Measurements from ENCODE around the gene PIGB.

Gene PIGB

DNA sequence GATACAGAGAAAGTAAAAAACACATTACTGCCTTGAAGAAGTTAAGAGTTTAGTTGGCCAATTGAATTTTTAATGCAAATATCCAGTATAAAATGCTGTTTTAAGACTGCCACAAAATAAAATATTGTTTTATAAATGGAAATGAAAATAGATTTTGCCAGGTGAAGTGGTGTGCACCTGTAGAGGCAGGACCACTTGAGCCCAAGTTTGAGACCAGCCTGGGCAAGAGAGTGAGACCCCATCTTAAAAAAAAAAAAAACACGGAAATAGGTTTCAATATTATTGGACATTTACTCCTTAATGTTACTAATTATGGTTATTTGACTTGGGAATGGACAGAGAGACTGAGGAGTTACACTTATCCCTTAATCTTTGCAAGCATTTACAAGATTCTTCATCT, 1.9 kb downstream of the PIGB start:
- no peak for TF ChIP-seq ZNF565 (CRISPR knock-in tag; conservative IDR thresholded peaks at IDR 0.05; ENCODE audit: low read depth)
- no peak for TF ChIP-seq ISL1 (CRISPR knock-in tag; IDR thresholded peaks at IDR 0.05)
- no peak for TF ChIP-seq TCF4 (CRISPR knock-in tag; IDR thresholded peaks at IDR 0.05; ENCODE audit: borderline replicate concordance)
- no peak for TF ChIP-seq ARNTL (CRISPR knock-in tag; IDR thresholded peaks at IDR 0.05; ENCODE audit: borderline replicate concordance, low read depth)
- TF ChIP-seq SNAI2 (CRISPR knock-in tag; IDR thresholded peaks at IDR 0.05) = no peak
- TF ChIP-seq ZFP30 (CRISPR knock-in tag; IDR thresholded peaks at IDR 0.05) = no peak
- no peak for TF ChIP-seq OSR1 (CRISPR knock-in tag; IDR thresholded peaks at IDR 0.05)
- TF ChIP-seq ESRRG (CRISPR knock-in tag; IDR thresholded peaks at IDR 0.05) = no peak
- TF ChIP-seq, protein P1, sequence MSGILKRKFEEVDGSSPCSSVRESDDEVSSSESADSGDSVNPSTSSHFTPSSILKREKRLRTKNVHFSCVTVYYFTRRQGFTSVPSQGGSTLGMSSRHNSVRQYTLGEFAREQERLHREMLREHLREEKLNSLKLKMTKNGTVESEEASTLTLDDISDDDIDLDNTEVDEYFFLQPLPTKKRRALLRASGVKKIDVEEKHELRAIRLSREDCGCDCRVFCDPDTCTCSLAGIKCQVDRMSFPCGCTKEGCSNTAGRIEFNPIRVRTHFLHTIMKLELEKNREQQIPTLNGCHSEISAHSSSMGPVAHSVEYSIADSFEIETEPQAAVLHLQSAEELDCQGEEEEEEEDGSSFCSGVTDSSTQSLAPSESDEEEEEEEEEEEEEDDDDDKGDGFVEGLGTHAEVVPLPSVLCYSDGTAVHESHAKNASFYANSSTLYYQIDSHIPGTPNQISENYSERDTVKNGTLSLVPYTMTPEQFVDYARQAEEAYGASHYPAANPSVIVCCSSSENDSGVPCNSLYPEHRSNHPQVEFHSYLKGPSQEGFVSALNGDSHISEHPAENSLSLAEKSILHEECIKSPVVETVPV (CRISPR knock-in tag; IDR thresholded peaks at IDR 0.05) = no peak
- no peak for TF ChIP-seq ZNF70 (CRISPR knock-in tag; IDR thresholded peaks at IDR 0.05)
- no peak for TF ChIP-seq GLIS3 (CRISPR knock-in tag; IDR thresholded peaks at IDR 0.05)
- TF ChIP-seq, protein P2, sequence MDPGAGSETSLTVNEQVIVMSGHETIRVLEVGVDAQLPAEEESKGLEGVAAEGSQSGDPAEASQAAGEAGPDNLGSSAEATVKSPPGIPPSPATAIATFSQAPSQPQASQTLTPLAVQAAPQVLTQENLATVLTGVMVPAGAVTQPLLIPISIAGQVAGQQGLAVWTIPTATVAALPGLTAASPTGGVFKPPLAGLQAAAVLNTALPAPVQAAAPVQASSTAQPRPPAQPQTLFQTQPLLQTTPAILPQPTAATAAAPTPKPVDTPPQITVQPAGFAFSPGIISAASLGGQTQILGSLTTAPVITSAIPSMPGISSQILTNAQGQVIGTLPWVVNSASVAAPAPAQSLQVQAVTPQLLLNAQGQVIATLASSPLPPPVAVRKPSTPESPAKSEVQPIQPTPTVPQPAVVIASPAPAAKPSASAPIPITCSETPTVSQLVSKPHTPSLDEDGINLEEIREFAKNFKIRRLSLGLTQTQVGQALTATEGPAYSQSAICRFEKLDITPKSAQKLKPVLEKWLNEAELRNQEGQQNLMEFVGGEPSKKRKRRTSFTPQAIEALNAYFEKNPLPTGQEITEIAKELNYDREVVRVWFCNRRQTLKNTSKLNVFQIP (CRISPR knock-in tag; IDR thresholded peaks at IDR 0.05; ENCODE audit: borderline replicate concordance, low read depth) = no peak
- no peak for TF ChIP-seq ZC3H10 (CRISPR knock-in tag; IDR thresholded peaks at IDR 0.05)
- no peak for TF ChIP-seq PPARA (CRISPR knock-in tag; IDR thresholded peaks at IDR 0.05; ENCODE audit: borderline replicate concordance)
- TF ChIP-seq, protein P3, sequence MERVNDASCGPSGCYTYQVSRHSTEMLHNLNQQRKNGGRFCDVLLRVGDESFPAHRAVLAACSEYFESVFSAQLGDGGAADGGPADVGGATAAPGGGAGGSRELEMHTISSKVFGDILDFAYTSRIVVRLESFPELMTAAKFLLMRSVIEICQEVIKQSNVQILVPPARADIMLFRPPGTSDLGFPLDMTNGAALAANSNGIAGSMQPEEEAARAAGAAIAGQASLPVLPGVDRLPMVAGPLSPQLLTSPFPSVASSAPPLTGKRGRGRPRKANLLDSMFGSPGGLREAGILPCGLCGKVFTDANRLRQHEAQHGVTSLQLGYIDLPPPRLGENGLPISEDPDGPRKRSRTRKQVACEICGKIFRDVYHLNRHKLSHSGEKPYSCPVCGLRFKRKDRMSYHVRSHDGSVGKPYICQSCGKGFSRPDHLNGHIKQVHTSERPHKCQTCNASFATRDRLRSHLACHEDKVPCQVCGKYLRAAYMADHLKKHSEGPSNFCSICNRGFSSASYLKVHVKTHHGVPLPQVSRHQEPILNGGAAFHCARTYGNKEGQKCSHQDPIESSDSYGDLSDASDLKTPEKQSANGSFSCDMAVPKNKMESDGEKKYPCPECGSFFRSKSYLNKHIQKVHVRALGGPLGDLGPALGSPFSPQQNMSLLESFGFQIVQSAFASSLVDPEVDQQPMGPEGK (CRISPR knock-in tag; IDR thresholded peaks at IDR 0.05; ENCODE audit: borderline replicate concordance) = no peak
- TF ChIP-seq ZFP3 (CRISPR knock-in tag; IDR thresholded peaks at IDR 0.05) = no peak
- no peak for TF ChIP-seq RARB (CRISPR knock-in tag; IDR thresholded peaks at IDR 0.05)

DNA sequence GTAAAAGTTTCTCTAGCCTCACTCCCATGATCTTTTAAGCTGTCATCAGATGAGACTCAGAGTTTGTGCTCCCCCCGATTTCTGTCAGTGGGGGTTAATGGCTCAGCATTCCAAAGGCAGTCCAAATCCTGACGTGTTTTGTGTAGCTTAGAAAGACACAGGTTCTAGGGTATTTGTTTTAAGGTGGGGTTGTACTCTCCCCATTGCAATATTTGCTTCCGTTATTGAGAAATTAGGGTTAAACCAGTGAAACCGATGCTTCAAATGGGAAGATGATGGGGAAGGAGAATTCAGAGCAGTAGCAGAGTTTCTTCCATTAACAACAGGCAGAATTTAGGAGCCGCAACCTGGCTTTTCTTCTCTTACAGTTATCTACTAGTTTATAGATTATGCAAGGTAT, 3.4 kb downstream of the PIGB start:
- ATAC-seq = no peak

More for the DNA sequence above, 1.9 kb downstream of the PIGB start:
- ATAC-seq = no peak

More for the DNA sequence above, 3.4 kb downstream of the PIGB start:
- TF ChIP-seq, protein P4, sequence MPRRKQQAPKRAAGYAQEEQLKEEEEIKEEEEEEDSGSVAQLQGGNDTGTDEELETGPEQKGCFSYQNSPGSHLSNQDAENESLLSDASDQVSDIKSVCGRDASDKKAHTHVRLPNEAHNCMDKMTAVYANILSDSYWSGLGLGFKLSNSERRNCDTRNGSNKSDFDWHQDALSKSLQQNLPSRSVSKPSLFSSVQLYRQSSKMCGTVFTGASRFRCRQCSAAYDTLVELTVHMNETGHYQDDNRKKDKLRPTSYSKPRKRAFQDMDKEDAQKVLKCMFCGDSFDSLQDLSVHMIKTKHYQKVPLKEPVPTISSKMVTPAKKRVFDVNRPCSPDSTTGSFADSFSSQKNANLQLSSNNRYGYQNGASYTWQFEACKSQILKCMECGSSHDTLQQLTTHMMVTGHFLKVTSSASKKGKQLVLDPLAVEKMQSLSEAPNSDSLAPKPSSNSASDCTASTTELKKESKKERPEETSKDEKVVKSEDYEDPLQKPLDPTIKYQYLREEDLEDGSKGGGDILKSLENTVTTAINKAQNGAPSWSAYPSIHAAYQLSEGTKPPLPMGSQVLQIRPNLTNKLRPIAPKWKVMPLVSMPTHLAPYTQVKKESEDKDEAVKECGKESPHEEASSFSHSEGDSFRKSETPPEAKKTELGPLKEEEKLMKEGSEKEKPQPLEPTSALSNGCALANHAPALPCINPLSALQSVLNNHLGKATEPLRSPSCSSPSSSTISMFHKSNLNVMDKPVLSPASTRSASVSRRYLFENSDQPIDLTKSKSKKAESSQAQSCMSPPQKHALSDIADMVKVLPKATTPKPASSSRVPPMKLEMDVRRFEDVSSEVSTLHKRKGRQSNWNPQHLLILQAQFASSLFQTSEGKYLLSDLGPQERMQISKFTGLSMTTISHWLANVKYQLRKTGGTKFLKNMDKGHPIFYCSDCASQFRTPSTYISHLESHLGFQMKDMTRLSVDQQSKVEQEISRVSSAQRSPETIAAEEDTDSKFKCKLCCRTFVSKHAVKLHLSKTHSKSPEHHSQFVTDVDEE (CRISPR knock-in tag; IDR thresholded peaks at IDR 0.05) = no peak
- TF ChIP-seq ZNF565 (CRISPR knock-in tag; conservative IDR thresholded peaks at IDR 0.05; ENCODE audit: low read depth) = no peak
- no peak for TF ChIP-seq ESRRG (CRISPR knock-in tag; IDR thresholded peaks at IDR 0.05)
- no peak for TF ChIP-seq TOX (CRISPR knock-in tag; IDR thresholded peaks at IDR 0.05; ENCODE audit: borderline replicate concordance)
- no peak for TF ChIP-seq BACH2 (CRISPR knock-in tag; IDR thresholded peaks at IDR 0.05; ENCODE audit: borderline replicate concordance)
- TF ChIP-seq ARNTL (CRISPR knock-in tag; IDR thresholded peaks at IDR 0.05; ENCODE audit: borderline replicate concordance, low read depth) = no peak
- TF ChIP-seq ZNF8 (CRISPR knock-in tag; IDR thresholded peaks at IDR 0.05) = no peak
- TF ChIP-seq OSR1 (CRISPR knock-in tag; IDR thresholded peaks at IDR 0.05) = no peak
- TF ChIP-seq, protein P2 (CRISPR knock-in tag; IDR thresholded peaks at IDR 0.05; ENCODE audit: borderline replicate concordance, low read depth) = no peak
- TF ChIP-seq TCF4 (CRISPR knock-in tag; IDR thresholded peaks at IDR 0.05; ENCODE audit: borderline replicate concordance) = no peak
- no peak for TF ChIP-seq ZNF70 (CRISPR knock-in tag; IDR thresholded peaks at IDR 0.05)
- TF ChIP-seq SNAI2 (CRISPR knock-in tag; IDR thresholded peaks at IDR 0.05) = no peak
- TF ChIP-seq ZFP3 (CRISPR knock-in tag; IDR thresholded peaks at IDR 0.05) = no peak
- no peak for TF ChIP-seq ZC3H10 (CRISPR knock-in tag; IDR thresholded peaks at IDR 0.05)
- TF ChIP-seq, protein P5, sequence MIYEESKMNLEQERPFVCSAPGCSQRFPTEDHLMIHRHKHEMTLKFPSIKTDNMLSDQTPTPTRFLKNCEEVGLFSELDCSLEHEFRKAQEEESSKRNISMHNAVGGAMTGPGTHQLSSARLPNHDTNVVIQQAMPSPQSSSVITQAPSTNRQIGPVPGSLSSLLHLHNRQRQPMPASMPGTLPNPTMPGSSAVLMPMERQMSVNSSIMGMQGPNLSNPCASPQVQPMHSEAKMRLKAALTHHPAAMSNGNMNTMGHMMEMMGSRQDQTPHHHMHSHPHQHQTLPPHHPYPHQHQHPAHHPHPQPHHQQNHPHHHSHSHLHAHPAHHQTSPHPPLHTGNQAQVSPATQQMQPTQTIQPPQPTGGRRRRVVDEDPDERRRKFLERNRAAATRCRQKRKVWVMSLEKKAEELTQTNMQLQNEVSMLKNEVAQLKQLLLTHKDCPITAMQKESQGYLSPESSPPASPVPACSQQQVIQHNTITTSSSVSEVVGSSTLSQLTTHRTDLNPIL (CRISPR knock-in tag; IDR thresholded peaks at IDR 0.05; ENCODE audit: low read depth) = no peak
- TF ChIP-seq GLIS3 (CRISPR knock-in tag; IDR thresholded peaks at IDR 0.05) = no peak
- TF ChIP-seq ISL1 (CRISPR knock-in tag; IDR thresholded peaks at IDR 0.05) = no peak
- no peak for TF ChIP-seq PPARA (CRISPR knock-in tag; IDR thresholded peaks at IDR 0.05; ENCODE audit: borderline replicate concordance)

Measured in SK-N-SH treated with all-trans-retinoic acid at 6 μM for 48 hours (cell line).